Tibial nerve (tissue), 4 donors: ENCODE measurements around the gene PDE3B.

Source experiments
- CTCF ChIP-seq, 5 experiments: fragments of 200-600 bp in 3 of 5; fragments of 450-650 bp in 2 of 5; sonication (generic) in 3 of 5; IDR thresholded peaks; one replicate each; pipeline ENCODE4 v1.5.1; 2016 to 2019; ENCODE audit warnings: antibody characterized with exemption in 5 of 5, mild to moderate bottlenecking in 3 of 5, moderate library complexity in 2 of 5
- EP300 ChIP-seq, 2 donors: sonication (generic); formaldehyde crosslinking; IDR thresholded peaks; one replicate each; pipeline ENCODE4 v1.6.1; 2017; ENCODE audit warnings: antibody characterized with exemption in 2 of 2, mild to moderate bottlenecking in 1 of 2
- POLR2A ChIP-seq, 2 donors: fragments of 450-650 bp; IDR thresholded peaks; one replicate each; pipeline ENCODE4 v1.6.1; 2017; ENCODE audit warnings: antibody characterized with exemption in 2 of 2, mild to moderate bottlenecking in 2 of 2, moderate library complexity in 2 of 2

GRCh38 chr11:14858404-14858803, 214.8 kb downstream of the PDE3B start:
- TF ChIP-seq CTCF (IDR thresholded peaks at IDR 0.05) (no peak), POLR2A (IDR thresholded peaks at IDR 0.05) (no peak), EP300 (IDR thresholded peaks at IDR 0.05) (no peak)
